IMR-90 (cell line): ENCODE data around the gene ANKRD65. TPM values are rescaled to one million over a fixed set of nuclear protein-coding genes. Genes with fewer than 3 reads are reported as not detected.
A peak's percentile ranks its signal among the peaks of the same experiment; 100 is the strongest.

Source experiments
- ATAC-seq: fragments of 200-7000 bp; cut with Tn5 transposase; 2 replicates; pipeline ENCODE4 v1.9.1; 2020; ENCODE audit warnings: low read depth, mild to moderate bottlenecking, moderate library complexity
- BruUV-seq: library from RNA; stranded (reverse); fragments of 400-500 nt; replicated peaks from 2 replicates; lab custom pipeline; 2021; lab: Mats Ljungman, UMichigan
- CTCF ChIA-PET: fragments of 300-600 bp; formaldehyde crosslinking; extraction: SDS; loops from one replicate; lab custom pipeline; 2021; ENCODE audit warnings: antibody characterized with exemption; lab: Yijun Ruan, JAX
- POLR2A ChIA-PET: fragments of 300-600 bp; sonication (Branson Sonifier 250); formaldehyde crosslinking; loops from one replicate; lab custom pipeline; 2022; ENCODE audit warnings: antibody characterized with exemption; ENCODE audit not compliant: unreplicated experiment; lab: Charles Lee
- DNase-seq: peaks from one replicate; pipeline ENCODE4 v3.0.0; 2013
- H2AFZ ChIP-seq: replicated peaks from 2 replicates; pipeline ENCODE3; 2013; ENCODE audit warnings: low read length, mild to moderate bottlenecking; ENCODE audit not compliant: poor library complexity
- H2AK5ac ChIP-seq: 2 replicates; pipeline ENCODE4 v1.6.1; 2013; ENCODE audit warnings: low read depth, low read length, inconsistent platforms
- H2AK9ac ChIP-seq: replicated peaks from 2 replicates; pipeline ENCODE3; 2013; ENCODE audit warnings: mild to moderate bottlenecking, low read depth, low read length, moderate library complexity; ENCODE audit not compliant: poor library complexity
- H2BK120ac ChIP-seq: 2 replicates; pipeline ENCODE4 v1.6.1; 2013; ENCODE audit warnings: low read depth, low read length, inconsistent platforms
- H2BK15ac ChIP-seq: 3 replicates; pipeline ENCODE4 v1.6.1; 2013; ENCODE audit warnings: low read depth, low read length, inconsistent platforms
- H2BK20ac ChIP-seq: 2 replicates; pipeline ENCODE4 v1.6.1; 2013; ENCODE audit warnings: low read depth, mild to moderate bottlenecking, inconsistent platforms, low read length, moderate library complexity
- H2BK5ac ChIP-seq: 2 replicates; pipeline ENCODE4 v1.6.1; 2013; ENCODE audit warnings: mild to moderate bottlenecking, low read depth, low read length, inconsistent platforms; ENCODE audit not compliant: poor library complexity, severe bottlenecking
- H3K14ac ChIP-seq: replicated peaks from 2 replicates; pipeline ENCODE4 v1.6.1; 2013; ENCODE audit warnings: low read depth, low read length, inconsistent platforms
- H3K18ac ChIP-seq: 2 replicates; pipeline ENCODE4 v1.6.1; 2013; ENCODE audit warnings: low read depth, low read length, control low read depth
- H3K23ac ChIP-seq: 2 replicates; pipeline ENCODE4 v1.6.1; 2013; ENCODE audit warnings: low read depth, low read length, inconsistent platforms
- H3K27ac ChIP-seq: 2 replicates; pipeline ENCODE4 v1.5.1; 2013; ENCODE audit warnings: mild to moderate bottlenecking, control low read depth, low read length; ENCODE audit not compliant: insufficient read depth
- H3K27me3 ChIP-seq: 2 replicates; pipeline ENCODE4 v1.6.1; 2013; ENCODE audit warnings: low read length; ENCODE audit not compliant: control insufficient read depth, insufficient read depth
- H3K36me3 ChIP-seq: 2 replicates; pipeline ENCODE4 v1.6.1; 2013; ENCODE audit warnings: low read length, mixed read lengths; ENCODE audit not compliant: control insufficient read depth, insufficient read depth
- H3K4ac ChIP-seq: 2 replicates; pipeline ENCODE4 v1.6.1; 2013; ENCODE audit warnings: low read depth, low read length, inconsistent platforms
- H3K4me1 ChIP-seq: 2 replicates; pipeline ENCODE4 v1.6.1; 2013; ENCODE audit warnings: low read length, mixed read lengths; ENCODE audit not compliant: control insufficient read depth, insufficient read depth
- H3K4me2 ChIP-seq: 2 replicates; pipeline ENCODE4 v1.6.1; 2013; ENCODE audit warnings: low read depth, mild to moderate bottlenecking, control low read depth, low read length, moderate library complexity
- H3K4me3 ChIP-seq: 2 replicates; pipeline ENCODE4 v1.5.1; 2013; ENCODE audit warnings: low read depth, mild to moderate bottlenecking, control low read depth, low read length, moderate library complexity; ENCODE audit not compliant: insufficient read depth
- H3K56ac ChIP-seq: 2 replicates; pipeline ENCODE4 v1.6.1; 2013; ENCODE audit warnings: low read length, inconsistent platforms; ENCODE audit not compliant: insufficient read depth; ENCODE audit errors: extremely low read depth
- H3K79me1 ChIP-seq, 2 experiments: 2 replicates each; pipeline ENCODE4 v1.6.1; 2013; ENCODE audit warnings: low read length in 2 of 2, inconsistent platforms in 1 of 2, low read depth in 1 of 2
- H3K9ac ChIP-seq: 2 replicates; pipeline ENCODE4 v1.6.1; 2013; ENCODE audit warnings: low read depth, low read length, control low read depth
- H3K9me1 ChIP-seq: 2 replicates; pipeline ENCODE4 v1.6.1; 2013; ENCODE audit warnings: low read length, inconsistent platforms; ENCODE audit not compliant: insufficient read depth
- H3K9me3 ChIP-seq: 2 replicates; pipeline ENCODE4 v1.6.1; 2013; ENCODE audit warnings: low read length; ENCODE audit not compliant: control insufficient read depth, insufficient read depth
- H4K20me1 ChIP-seq: 2 replicates; pipeline ENCODE4 v1.6.1; 2013; ENCODE audit warnings: low read length, inconsistent platforms; ENCODE audit not compliant: insufficient read depth
- H4K5ac ChIP-seq: 2 replicates; pipeline ENCODE4 v1.6.1; 2013; ENCODE audit warnings: mild to moderate bottlenecking, low read depth, low read length, control low read depth
- H4K8ac ChIP-seq, 2 experiments: 2 replicates each; pipeline ENCODE4 v1.6.1; 2013; ENCODE audit warnings: low read depth in 2 of 2, low read length in 2 of 2, control low read depth in 1 of 2, inconsistent platforms in 1 of 2
- H4K91ac ChIP-seq: 2 replicates; pipeline ENCODE4 v1.6.1; 2013; ENCODE audit warnings: low read depth, low read length, inconsistent platforms; ENCODE audit not compliant: insufficient read depth
- CHD1 ChIP-seq: IDR thresholded peaks from 2 replicates; pipeline ENCODE4 v1.6.1; 2012; ENCODE audit warnings: low read depth, low read length, improper control_type of control experiment
- FOS ChIP-seq: fragments of 150-350 bp; IDR thresholded peaks from 2 replicates; pipeline ENCODE4 v1.6.1; 2016; ENCODE audit warnings: low read depth, low read length
- POLR2A ChIP-seq: IDR thresholded peaks from 2 replicates; pipeline ENCODE4 v1.6.1; 2012; ENCODE audit warnings: mild to moderate bottlenecking, low read depth, low read length
- RAD21 ChIP-seq: IDR thresholded peaks from 2 replicates; pipeline ENCODE4 v1.6.1; 2012; ENCODE audit warnings: low read length, improper control_type of control experiment
- WGBS, 2 experiments: methylation state at CpG; one replicate each; pipeline versions ENCODE4 v1.1.5 to v1.1.7; 2013; ENCODE audit warnings: missing lambda C conversion rate in 2 of 2; ENCODE audit not compliant: insufficient read length in 1 of 2; ENCODE audit errors: extremely low coverage in 2 of 2; 5-methylcytosine and 5-hydroxymethylcytosine counted together
- dilution Hi-C: fragments of 300-500 bp; cut with HindIII; formaldehyde crosslinking; loops from one replicate; pipeline ENCODE4 v1.14.3; 2018; ENCODE audit warnings: low sequenced_read_pairs; ENCODE audit not compliant: unreplicated experiment
- in situ Hi-C: fragments of 300-500 bp; cut with MboI; formaldehyde crosslinking; loops from 3 replicates; pipeline ENCODE4 v1.14.3; 2019; ENCODE audit warnings: low sequenced_read_pairs, inconsistent platforms, mixed read lengths
- intact Hi-C: fragments of 100-400 bp; cut with micrococcal nuclease; formaldehyde crosslinking; loops from 2 replicates; pipeline ENCODE4 v1.10.0; 2022
- polyA plus RNA-seq, 3 experiments: library from polyadenylated mRNA; depleted of rRNA; stranded (reverse); fragments of >200 nt; gene quantifications; 2 replicates each; pipeline ENCODE4 v1.2.3, GENCODE V29; 2012; ENCODE audit warnings: low replicate concordance in 1 of 3
- total RNA-seq: library from RNA; depleted of rRNA; stranded (reverse); fragments of >200 nt; gene quantifications from 2 replicates; pipeline ENCODE4 v1.2.3, GENCODE V29; 2012

ANKRD65 gene
- total and polyA plus RNA-seq, 2 of the 4 experiments (the other 2 are of a cell fraction) = 0.09 TPM; not detected in 1

GRCh38 chr1:1442069-1442770 is 21.1 kb upstream of the ANKRD65 start:
- Histone ChIP-seq H3K79me1 (no peaks in the 10 kb centered on the region), H3K4me3 (no peak overlapping the region), H2AFZ (peak overlapping the region; percentile 43), H4K5ac (no peak overlapping the region), H3K27me3 (peaks cover 2% of the 10 kb centered on the region; the same call in 1 of the 2 replicates), H3K9ac (no peak overlapping the region), H2AK5ac (no peak overlapping the region), H3K9me1 (no peaks in the 10 kb centered on the region), H2AK9ac (no peak overlapping the region), H3K36me3 (no peaks in the 10 kb centered on the region), H2BK20ac (no peak overlapping the region), H2BK15ac (no peak overlapping the region), H4K91ac (no peak overlapping the region), H3K56ac (no peak overlapping the region), H4K20me1 (no peaks in the 10 kb centered on the region), H2BK120ac (no peak overlapping the region), H3K9me3 (no peaks in the 10 kb centered on the region), H3K4me2 (no peak overlapping the region), H3K18ac (no peak overlapping the region), H3K4me1 (no peaks in the 10 kb centered on the region), H3K4ac (no peak overlapping the region), H4K8ac (no peak overlapping the region), H3K27ac (no peak overlapping the region), H3K14ac (no peak overlapping the region), H3K23ac (no peak overlapping the region), H2BK5ac (no peak overlapping the region)
- in situ Hi-C loops = no loop called here
- 78% methylated on average over 11 of the region's 32 CpGs; no CpG with 5 or more reads in 1 of the 2 experiments for WGBS, 2 experiments
- DNase-seq (no peak), ATAC-seq (no peak)
- ChIA-PET CTCF (interaction anchor here (1.1 kb wide), 1 partner anchor 34 kb away, joined by 3 read pairs; no protein-coding TSS in a partner anchor), POLR2A (no interaction called here)
- BruUV-seq = no TSS peak
- TF ChIP-seq FOS (no peak), POLR2A (no peak), CHD1 (no peak), RAD21 (no peak)
- intact Hi-C loops = loop anchor here (5.0 kb wide), 1 partner anchor 35 kb away; the partner anchor contains the start of gene MRPL20
- dilution Hi-C loops = no loop called here
